ENCODE results near the gene ELP6.
A peak's percentile ranks its signal among the peaks of the same experiment; 100 is the strongest.

ELP6 gene

GRCh38 chr3:47513125-47513929 lies at the start of gene ELP6:
ELP6 (minus strand) TSS chr3:47513712; CDS start chr3:47513590, 122 bp downstream.
- peak within 1 kb of the TSS; percentile 86 for H3K4me3 ChIP-seq (ENCODE audit: control insufficient read depth, low read depth, low read length)
- DNase-seq (ENCODE audit: low read depth), result peak; percentile 94
- TF ChIP-seq CTCF (conservative IDR thresholded peaks at IDR 0.05; ENCODE audit: control insufficient read depth, insufficient read depth, low read depth, low read length), result peak; percentile 15

GRCh38 chr3:47556351-47556750 lies 42.8 kb upstream of the ELP6 start:
- no peak for DNase-seq (ENCODE audit: low read depth)
- TF ChIP-seq CTCF (conservative IDR thresholded peaks at IDR 0.05; ENCODE audit: control insufficient read depth, insufficient read depth, low read depth, low read length), result no peak
- no peak overlapping the region for H3K4me3 ChIP-seq (ENCODE audit: control insufficient read depth, low read depth, low read length)

GRCh38 chr3:47554335-47554734 lies 40.8 kb upstream of the ELP6 start:
- no peak for DNase-seq (ENCODE audit: low read depth)
- no peak overlapping the region for H3K4me3 ChIP-seq (ENCODE audit: control insufficient read depth, low read depth, low read length)
- no peak for TF ChIP-seq CTCF (conservative IDR thresholded peaks at IDR 0.05; ENCODE audit: control insufficient read depth, insufficient read depth, low read depth, low read length)

GRCh38 chr3:47553407-47553806 lies 39.9 kb upstream of the ELP6 start:
- TF ChIP-seq CTCF (conservative IDR thresholded peaks at IDR 0.05; ENCODE audit: control insufficient read depth, insufficient read depth, low read depth, low read length), result no peak
- no peak for DNase-seq (ENCODE audit: low read depth)
- no peak overlapping the region for H3K4me3 ChIP-seq (ENCODE audit: control insufficient read depth, low read depth, low read length)

- peak; percentile 60 for DNase-seq (ENCODE audit: low read depth)
- no peak overlapping the region for H3K4me3 ChIP-seq (ENCODE audit: control insufficient read depth, low read depth, low read length)
- TF ChIP-seq CTCF (conservative IDR thresholded peaks at IDR 0.05; ENCODE audit: control insufficient read depth, insufficient read depth, low read depth, low read length), result no peak
Observed at GRCh38 chr3:47542471-47543173, 29.1 kb upstream of the ELP6 start.

GRCh38 chr3:47541583-47542108 lies 28.1 kb upstream of the ELP6 start:
- TF ChIP-seq CTCF (conservative IDR thresholded peaks at IDR 0.05; ENCODE audit: control insufficient read depth, insufficient read depth, low read depth, low read length), result no peak
- no peak for DNase-seq (ENCODE audit: low read depth)
- no peak overlapping the region for H3K4me3 ChIP-seq (ENCODE audit: control insufficient read depth, low read depth, low read length)
